Stimulated activated CD8-positive, alpha-beta memory T cell treated with anti-CD3 and anti-CD28 coated beads, Interleukin-7, amount 100 ng/mL, for 24 hours (primary cell): Measurements from ENCODE around the gene CITED4.

Experiments used
- DNase-seq: peaks from one replicate; pipeline ENCODE4 v3.0.0-alpha.2; 2020; ENCODE audit warnings: low read depth

Gene CITED4

GRCh38 chr1:40834968-40835545, 27.1 kb downstream of the CITED4 start:
- no peak for DNase-seq

- DNase-seq, result no peak
Measured at GRCh38 chr1:40833979-40834378, 28.2 kb downstream of the CITED4 start.

- no peak for DNase-seq
Measured at GRCh38 chr1:40831001-40831732, 31.0 kb downstream of the CITED4 start.

GRCh38 chr1:40830419-40830943, 31.7 kb downstream of the CITED4 start:
- no peak for DNase-seq

DNA sequence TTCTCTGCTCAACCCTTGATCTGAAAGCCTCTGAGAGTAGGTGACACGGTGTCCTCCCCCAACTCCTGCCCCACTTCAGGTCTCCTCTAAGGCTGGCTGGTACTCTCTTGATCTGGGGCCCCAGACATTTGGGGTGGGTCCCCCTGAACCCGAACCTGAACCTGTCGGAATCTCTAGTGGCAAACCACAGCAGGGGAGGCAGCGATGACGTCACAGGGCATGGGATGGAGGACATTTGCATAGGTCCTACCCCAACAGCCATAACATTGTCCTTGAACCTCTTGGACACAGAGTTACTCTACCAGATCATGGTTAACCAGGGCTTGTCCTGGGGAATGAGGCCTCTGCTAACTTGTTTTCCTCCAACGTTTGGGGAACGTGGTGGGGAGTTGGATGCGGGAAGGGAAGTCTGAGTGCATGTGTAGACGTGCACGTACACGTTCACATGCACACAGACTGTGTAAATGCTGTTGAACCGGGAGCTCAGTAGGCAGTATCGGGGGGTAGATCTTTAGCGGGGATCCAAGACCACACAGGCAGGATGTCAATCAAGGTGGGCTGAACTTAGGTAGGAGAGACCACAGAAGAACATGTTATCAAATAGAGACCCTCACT, 32.4 kb downstream of the CITED4 start:
- no peak for DNase-seq

GRCh38 chr1:40825996-40826395, 36.2 kb downstream of the CITED4 start:
- DNase-seq, result no peak

DNA sequence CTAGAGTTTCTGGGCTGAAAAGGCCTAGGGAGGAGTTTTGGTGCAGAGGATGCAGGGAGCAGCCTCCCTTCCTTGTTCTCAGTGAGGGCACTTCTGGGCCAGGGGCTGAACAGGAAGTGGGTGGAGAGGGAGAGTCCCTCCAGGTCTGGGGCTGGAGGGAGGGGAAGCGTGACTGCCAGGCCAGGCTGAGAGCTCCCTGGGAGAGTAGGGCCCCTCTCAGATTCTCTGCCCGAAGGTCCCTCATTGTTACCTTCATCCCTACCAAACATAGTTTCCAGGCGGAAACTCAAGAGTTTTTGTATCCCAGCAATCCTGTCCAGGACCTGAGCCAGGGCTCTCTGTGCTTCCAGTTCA, 36.8 kb downstream of the CITED4 start:
- DNase-seq, result no peak

DNA sequence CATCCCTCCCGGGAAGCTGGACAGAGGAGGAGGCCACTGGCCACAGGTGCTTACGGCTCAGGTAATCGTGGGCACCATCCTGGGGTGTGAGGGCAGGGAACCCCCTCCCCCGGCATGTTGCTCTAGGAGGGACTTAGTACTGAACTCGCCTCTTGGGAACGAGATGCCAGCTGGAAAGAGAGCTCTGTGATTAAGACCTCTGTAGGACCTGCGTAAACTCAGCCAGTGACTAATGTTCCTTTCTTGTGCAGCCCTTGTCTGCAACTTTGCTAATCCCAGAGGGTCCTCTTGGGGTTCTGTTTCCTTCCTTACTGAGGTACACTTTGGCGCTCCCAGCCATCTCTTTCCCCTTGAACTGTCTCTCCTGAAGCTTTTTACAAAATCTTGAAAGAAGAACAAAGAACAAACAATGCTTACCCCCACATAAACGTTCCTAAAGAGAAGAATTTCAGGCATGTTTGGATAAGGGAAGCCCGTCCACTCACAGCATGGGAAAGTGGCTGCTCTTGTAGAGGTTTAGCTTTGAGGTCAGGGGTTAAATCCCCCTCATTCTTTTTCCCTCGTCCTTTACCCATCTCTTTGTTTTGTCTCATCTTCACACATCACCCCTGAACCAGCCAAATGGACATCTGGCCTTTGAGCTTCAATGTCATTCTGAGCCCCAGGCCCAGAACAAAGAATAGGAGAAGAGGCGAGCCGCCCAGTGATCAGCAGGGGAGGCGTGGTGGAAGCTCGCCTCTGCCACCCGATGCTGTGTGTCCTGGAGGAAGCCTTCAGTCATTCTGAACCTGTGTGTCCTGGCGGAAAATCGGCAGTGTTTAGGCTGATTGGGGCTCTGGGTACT, 37.4 kb downstream of the CITED4 start:
- no peak for DNase-seq

GRCh38 chr1:40823983-40824382, 38.2 kb downstream of the CITED4 start:
- no peak for DNase-seq

- DNase-seq, result no peak
Measured at GRCh38 chr1:40823345-40823744, 38.8 kb downstream of the CITED4 start.

GRCh38 chr1:40822890-40823289, 39.3 kb downstream of the CITED4 start:
- no peak for DNase-seq

GRCh38 chr1:40820911-40821693, 41.1 kb downstream of the CITED4 start:
- DNase-seq, result no peak

GRCh38 chr1:40820251-40820797, 41.8 kb downstream of the CITED4 start:
- no peak for DNase-seq

GRCh38 chr1:40819101-40819500, 43.1 kb downstream of the CITED4 start:
- DNase-seq, result no peak

DNA sequence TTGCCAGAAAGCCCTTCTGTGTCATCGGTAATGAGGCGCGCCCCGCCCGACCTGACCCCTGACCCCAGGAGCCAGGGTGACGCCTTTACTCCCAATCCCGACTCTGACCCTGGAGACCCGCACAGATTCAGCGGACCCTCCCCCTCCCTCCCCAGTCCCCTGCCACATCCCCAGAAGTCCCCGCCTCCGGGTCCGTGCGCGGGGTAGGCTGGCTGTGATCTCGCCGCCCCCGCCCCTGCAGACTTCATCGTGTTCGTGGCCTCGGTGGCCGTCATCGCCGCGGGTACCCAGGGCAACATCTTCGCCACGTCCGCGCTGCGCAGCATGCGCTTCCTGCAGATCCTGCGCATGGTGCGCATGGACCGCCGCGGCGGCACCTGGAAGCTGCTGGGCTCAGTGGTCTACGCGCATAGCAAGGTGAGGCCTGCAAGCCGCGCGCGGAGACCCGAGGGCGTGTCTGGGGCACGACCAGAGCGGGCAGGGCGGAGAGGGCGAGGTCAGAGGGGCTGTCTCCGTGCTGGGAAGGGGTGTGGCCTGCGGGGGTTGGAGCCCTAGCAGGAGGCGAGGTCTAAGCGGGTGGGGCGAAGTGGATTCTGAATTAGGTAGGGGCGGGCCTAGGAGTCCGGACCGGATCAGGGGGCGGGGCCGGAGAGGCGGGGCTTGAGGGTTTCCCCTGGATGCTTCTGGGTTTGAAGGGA, 43.8 kb downstream of the CITED4 start:
- peak; percentile 73 for DNase-seq

DNA sequence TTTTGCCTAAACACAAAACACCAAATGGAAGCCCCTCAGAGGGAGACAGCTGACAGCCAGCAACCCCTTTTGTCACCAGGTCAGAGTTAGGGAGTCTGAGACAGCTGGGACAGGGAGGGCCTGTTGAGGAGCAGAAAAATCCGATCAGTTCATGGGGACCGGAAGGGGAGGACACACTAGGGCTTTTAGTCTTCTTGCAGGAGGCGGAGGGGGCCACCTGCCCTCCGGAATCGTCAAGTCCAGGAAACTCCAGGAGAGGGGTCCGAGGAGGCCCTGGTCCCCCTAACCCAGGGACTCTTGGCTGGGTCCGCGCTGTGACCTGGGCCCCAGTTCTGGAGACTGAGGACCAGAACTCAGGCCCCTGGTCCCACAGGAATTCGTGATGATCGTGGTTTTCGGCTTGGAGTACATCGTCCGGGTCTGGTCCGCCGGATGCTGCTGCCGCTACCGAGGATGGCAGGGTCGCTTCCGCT, 44.3 kb downstream of the CITED4 start:
- no peak for DNase-seq

DNA sequence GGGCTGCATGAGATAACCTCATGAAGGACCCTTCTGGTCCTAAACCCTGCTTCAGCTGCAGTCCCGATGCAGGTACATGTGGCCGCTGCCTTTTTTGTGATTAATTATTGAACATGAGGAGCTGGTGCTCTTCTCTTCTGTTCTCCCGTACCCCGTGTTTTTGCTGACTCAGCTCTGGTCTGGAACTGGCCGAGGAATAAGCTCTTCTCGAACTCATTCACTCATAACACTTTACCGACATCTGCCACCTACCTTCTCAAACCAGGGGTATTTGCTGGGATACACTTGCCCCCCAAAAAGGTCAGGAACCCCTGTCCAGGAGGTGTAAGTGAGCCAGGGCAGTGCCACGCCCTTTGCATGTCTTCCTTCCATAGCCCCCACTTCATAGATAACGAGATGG, 46.7 kb downstream of the CITED4 start:
- DNase-seq, result no peak
